OCI-M2 (cell line): Measurements from ENCODE around the gene GNAL.
"Not testable (repeated sequence)": the region's sequence is repeated elsewhere in the genome, so short reads cannot be mapped to it uniquely, and the experiment has no call there.

Experiments used
- DNase-seq: peaks from one replicate; lab custom pipeline; 2025; ENCODE audit not compliant: unreplicated experiment; lab: John Stamatoyannopoulos, UW

The GNAL gene

GRCh38 chr18:11872479-11873136 lies 183.5 kb downstream of the GNAL start:
- DNase-seq = no peak

- no peak for DNase-seq
Measured at GRCh38 chr18:11873670-11874340, 184.7 kb downstream of the GNAL start.

GRCh38 chr18:11874676-11875075 lies 185.6 kb downstream of the GNAL start:
- DNase-seq = no peak

GRCh38 chr18:11877497-11878135 lies 188.6 kb downstream of the GNAL start:
- no peak for DNase-seq

- no peak for DNase-seq
Measured at GRCh38 chr18:11880586-11881304, 191.7 kb downstream of the GNAL start.

GRCh38 chr18:11882636-11883035 lies 193.6 kb downstream of the GNAL start:
- DNase-seq = no peak

GRCh38 chr18:11883153-11883552 lies 194.1 kb downstream of the GNAL start:
- no peak for DNase-seq

- DNase-seq = no peak
Measured at GRCh38 chr18:11884396-11885030, 195.4 kb downstream of the GNAL start.

GRCh38 chr18:11885278-11885947 lies 196.3 kb downstream of the GNAL start:
- DNase-seq = no peak

GRCh38 chr18:11886577-11887110 lies 197.6 kb downstream of the GNAL start:
- DNase-seq = no peak

- DNase-seq = no peak
Measured at GRCh38 chr18:11887328-11888128, 198.5 kb downstream of the GNAL start.

GRCh38 chr18:11888726-11889125 lies 199.7 kb downstream of the GNAL start:
- no peak for DNase-seq

- DNase-seq = no peak
Measured at GRCh38 chr18:11889284-11889683, 200.2 kb downstream of the GNAL start.

GRCh38 chr18:11891737-11892136 lies 202.7 kb downstream of the GNAL start:
- no peak for DNase-seq

- DNase-seq = not testable (repeated sequence)
Measured at GRCh38 chr18:11892438-11892837, 203.4 kb downstream of the GNAL start.

- DNase-seq = no peak
Measured at GRCh38 chr18:11897781-11898180, 208.7 kb downstream of the GNAL start.

GRCh38 chr18:11899063-11899462 lies 210.0 kb downstream of the GNAL start:
- DNase-seq = no peak

GRCh38 chr18:11901826-11902438 lies 212.9 kb downstream of the GNAL start:
- DNase-seq = no peak
